Activated B cell treated with CpG ODN at 0.5 μM for 24 hours (primary cell): Measurements from ENCODE around the gene CALR3. TPM values are rescaled to one million over a fixed set of nuclear protein-coding genes. Genes with fewer than 3 reads are reported as not detected.

ENCODE experiments used
- ATAC-seq: fragments of 200-7000 bp; cut with Tn5 transposase; one replicate; pipeline ENCODE4 v1.10.0; 2021; ENCODE audit warnings: low read depth, mild to moderate bottlenecking, moderate library complexity
- CTCF ChIA-PET: fragments of 350-600 bp; sonication (Branson Sonifier 250); formaldehyde crosslinking; loops from one replicate; lab custom pipeline; 2021; ENCODE audit warnings: antibody characterized with exemption; lab: Charles Lee
- POLR2A ChIA-PET: fragments of 350-600 bp; sonication (Branson Sonifier 250); formaldehyde crosslinking; loops from one replicate; lab custom pipeline; 2021; ENCODE audit warnings: antibody characterized with exemption; lab: Charles Lee
- DNase-seq: peaks from one replicate; pipeline ENCODE4 v3.0.0; 2022
- H3K27ac Mint-ChIP-seq: one replicate; pipeline ENCODE4 v1.8.0; 2020; ENCODE audit warnings: mixed read lengths
- H3K27me3 Mint-ChIP-seq: one replicate; pipeline ENCODE4 v1.8.0; 2021; ENCODE audit warnings: mixed read lengths
- H3K36me3 Mint-ChIP-seq: one replicate; pipeline ENCODE4 v1.8.0; 2021; ENCODE audit warnings: low read depth, mixed read lengths
- H3K4me1 Mint-ChIP-seq: one replicate; pipeline ENCODE4 v1.8.0; 2021; ENCODE audit warnings: mixed read lengths
- H3K4me3 Mint-ChIP-seq: one replicate; pipeline ENCODE4 v1.8.0; 2020; ENCODE audit warnings: mild to moderate bottlenecking, mixed read lengths
- H3K9me3 Mint-ChIP-seq: one replicate; pipeline ENCODE4 v1.8.0; 2020; ENCODE audit warnings: mixed read lengths
- CTCF ChIP-seq: fragments of 200-600 bp; IDR thresholded peaks from one replicate; pipeline ENCODE4 v1.8.0; 2022; ENCODE audit warnings: antibody characterized with exemption, mild to moderate bottlenecking
- intact Hi-C: fragments of 100-400 bp; cut with micrococcal nuclease; formaldehyde crosslinking; loops from one replicate; pipeline ENCODE4 v1.15.1; 2024
- total RNA-seq: library from RNA; stranded (reverse); gene quantifications from 2 replicates; pipeline ENCODE4 v1.2.3, GENCODE V29; 2022

CALR3 gene
- total RNA-seq, 1 donor from 2014 or later, result not detected

- no peak overlapping the region for H3K4me3 Mint-ChIP-seq
- intact Hi-C loops, result loop anchor here (1.0 to 5.0 kb wide), 2 partner anchors 7 to 35 kb away; partner anchors contain the start of gene EPS15L1
- H3K36me3 Mint-ChIP-seq, result peaks cover 63% of the 10 kb centered on the region
- no peak for DNase-seq
- no peak for TF ChIP-seq CTCF
- ChIA-PET CTCF (no interaction called here), POLR2A (no interaction called here)
- no peaks in the 10 kb centered on the region for H3K9me3 Mint-ChIP-seq
- peak overlapping the region; percentile 70 for H3K27ac Mint-ChIP-seq
- H3K27me3 Mint-ChIP-seq, result no peaks in the 10 kb centered on the region
- H3K4me1 Mint-ChIP-seq, result peaks cover 47% of the 10 kb centered on the region
- no peak for ATAC-seq
Measured at GRCh38 chr19:16436780-16437332, 59.1 kb downstream of the CALR3 start.

- ATAC-seq (peak; percentile 56), DNase-seq (no peak)
- Mint-ChIP-seq H3K27me3 (no peaks in the 10 kb centered on the region), H3K4me1 (peaks cover 41% of the 10 kb centered on the region), H3K4me3 (no peak overlapping the region), H3K27ac (peak overlapping the region; percentile 70), H3K9me3 (no peaks in the 10 kb centered on the region), H3K36me3 (peaks cover 66% of the 10 kb centered on the region)
- ChIA-PET POLR2A (interaction anchor here (0.6 kb wide), 1 partner anchor 241 kb away, joined by 3 read pairs; no protein-coding TSS in a partner anchor), CTCF (no interaction called here)
- no peak for TF ChIP-seq CTCF
- intact Hi-C loops, result loop anchor here (1.0 to 5.0 kb wide), 2 partner anchors 8 to 36 kb away; partner anchors contain the start of gene EPS15L1
Measured at GRCh38 chr19:16435999-16436650, 59.8 kb downstream of the CALR3 start.

GRCh38 chr19:16435238-16435917 is 60.6 kb downstream of the CALR3 start:
- H3K4me3 Mint-ChIP-seq, result no peak overlapping the region
- ATAC-seq, result no peak
- H3K36me3 Mint-ChIP-seq, result peaks cover 66% of the 10 kb centered on the region
- H3K9me3 Mint-ChIP-seq, result no peaks in the 10 kb centered on the region
- peak overlapping the region; percentile 70 for H3K27ac Mint-ChIP-seq
- peaks cover 35% of the 10 kb centered on the region for H3K4me1 Mint-ChIP-seq
- intact Hi-C loops, result loop anchor here (5.0 kb wide), 1 partner anchor 37 kb away; the partner anchor contains the start of gene EPS15L1
- no peak for DNase-seq
- H3K27me3 Mint-ChIP-seq, result no peaks in the 10 kb centered on the region
- TF ChIP-seq CTCF, result no peak
- ChIA-PET CTCF (no interaction called here), POLR2A (interaction anchor here (0.6 to 1.6 kb wide), 2 partner anchors 10 to 240 kb away, joined by 3 to 15 read pairs; no protein-coding TSS in a partner anchor)

GRCh38 chr19:16433986-16434385 is 62.0 kb downstream of the CALR3 start:
- ChIA-PET CTCF (no interaction called here), POLR2A (interaction anchor here (0.6 to 1.6 kb wide), 3 partner anchors 12 to 260 kb away, joined by 3 to 15 read pairs (median 4); no protein-coding TSS in a partner anchor)
- no peak for DNase-seq
- no peak for ATAC-seq
- intact Hi-C loops, result no loop called here
- no peak for TF ChIP-seq CTCF
- Mint-ChIP-seq H3K27me3 (no peaks in the 10 kb centered on the region), H3K36me3 (peaks cover 70% of the 10 kb centered on the region), H3K9me3 (no peaks in the 10 kb centered on the region), H3K27ac (no peak overlapping the region), H3K4me3 (no peak overlapping the region), H3K4me1 (peaks cover 29% of the 10 kb centered on the region)

- ATAC-seq (no peak), DNase-seq (no peak)
- ChIA-PET POLR2A (no interaction called here), CTCF (no interaction called here)
- Mint-ChIP-seq H3K4me3 (no peak overlapping the region), H3K36me3 (peaks cover 78% of the 10 kb centered on the region), H3K27me3 (no peaks in the 10 kb centered on the region), H3K9me3 (no peaks in the 10 kb centered on the region), H3K4me1 (peaks cover 2% of the 10 kb centered on the region), H3K27ac (peak overlapping the region; percentile 24)
- intact Hi-C loops, result no loop called here
- TF ChIP-seq CTCF, result no peak
Measured at GRCh38 chr19:16429759-16430091, 66.2 kb downstream of the CALR3 start.
